ENCODE data around the gene ABCA7.

- TF ChIP-seq CTCF (IDR thresholded peaks at IDR 0.05) = no peak
- TF ChIP-seq POLR2AphosphoS5 (IDR thresholded peaks at IDR 0.05) = peak; percentile 15 to 60
- no peak for TF ChIP-seq EP300 (IDR thresholded peaks at IDR 0.05)
Measured at GRCh38 chr19:1104311-1105007, 64.6 kb downstream of the ABCA7 start.

Measured in esophagus muscularis mucosa (tissue), 4 donors.